ENCODE results near the gene LMNTD2.

LMNTD2 gene

GRCh38 chr11:507727-508515 lies 52.6 kb downstream of the LMNTD2 start:
- peaks cover 29% of the 10 kb centered on the region for H3K4me1 ChIP-seq (ENCODE audit: control insufficient read depth, insufficient read depth, low read length)
- peak overlapping the region; percentile 90 for H3K4me3 ChIP-seq (ENCODE audit: low read length)
- H3K9me3 ChIP-seq (replicated peaks; ENCODE audit: low read length): no peaks in the 10 kb centered on the region
- peaks cover 22% of the 10 kb centered on the region for H3K36me3 ChIP-seq (ENCODE audit: insufficient read depth, low read length)
- no peaks in the 10 kb centered on the region for H3K27me3 ChIP-seq (ENCODE audit: control insufficient read depth, insufficient read depth, low read length)
- peak overlapping the region; percentile 99 for H3K9ac ChIP-seq (ENCODE audit: low read depth, low read length)
- H3K4me2 ChIP-seq (ENCODE audit: low read length): peak overlapping the region; percentile 99

DNA sequence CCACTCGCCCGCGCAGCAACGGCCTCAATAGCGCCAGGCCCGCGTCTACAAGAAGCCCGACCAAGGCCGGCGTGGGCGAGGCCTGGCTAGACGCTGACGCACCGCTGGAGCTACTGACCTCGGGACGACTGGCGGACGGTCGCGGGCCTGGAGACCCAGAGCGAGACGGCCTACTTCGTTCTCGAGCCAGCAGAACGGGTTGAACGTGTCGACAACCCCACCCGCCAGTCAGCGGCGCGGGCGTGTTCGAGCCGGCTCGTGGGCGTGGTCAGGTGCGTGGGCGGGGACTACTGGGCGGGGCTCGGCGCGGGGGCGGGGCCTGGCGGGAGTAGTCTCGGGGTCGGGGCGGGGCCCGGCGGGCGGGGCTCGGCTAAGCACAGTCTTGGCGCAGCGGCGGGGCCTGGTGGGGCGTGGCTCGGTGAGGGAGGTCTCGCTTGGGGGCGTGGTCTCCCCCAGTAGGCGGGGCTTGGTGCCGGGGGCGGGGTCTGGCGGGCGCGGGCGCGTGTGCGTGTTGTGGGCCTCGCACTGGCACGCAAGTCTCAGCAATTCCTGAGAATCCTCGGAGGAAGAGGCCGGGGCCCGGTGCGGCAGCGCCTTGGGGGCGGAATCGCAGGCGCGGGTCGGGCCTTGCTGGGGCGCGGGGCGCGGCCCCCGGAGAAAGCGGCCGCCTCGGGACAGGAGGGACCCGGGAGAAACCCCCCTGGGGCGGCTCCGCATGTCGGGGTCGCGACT lies 53.4 kb downstream of the LMNTD2 start, which contains the start of gene RNH1:
Gene RNH1 (minus strand): TSS at position 248 of the 732 bp plus-strand sequence. CDS start 5,080 bp downstream, outside the sequence.
- Histone ChIP-seq H3K27me3 (ENCODE audit: control insufficient read depth, insufficient read depth, low read length) (no peaks in the 10 kb centered on the region), H3K4me1 (ENCODE audit: control insufficient read depth, insufficient read depth, low read length) (peaks cover 36% of the 10 kb centered on the region), H3K36me3 (ENCODE audit: insufficient read depth, low read length) (peaks cover 17% of the 10 kb centered on the region), H3K9ac (ENCODE audit: low read depth, low read length) (peak within 1 kb of the TSS; percentile 99), H3K9me3 (replicated peaks; ENCODE audit: low read length) (no peaks in the 10 kb centered on the region), H3K4me2 (ENCODE audit: low read length) (peak within 1 kb of the TSS; percentile 99), H3K4me3 (ENCODE audit: low read length) (peak within 1 kb of the TSS; percentile 90)

DNA sequence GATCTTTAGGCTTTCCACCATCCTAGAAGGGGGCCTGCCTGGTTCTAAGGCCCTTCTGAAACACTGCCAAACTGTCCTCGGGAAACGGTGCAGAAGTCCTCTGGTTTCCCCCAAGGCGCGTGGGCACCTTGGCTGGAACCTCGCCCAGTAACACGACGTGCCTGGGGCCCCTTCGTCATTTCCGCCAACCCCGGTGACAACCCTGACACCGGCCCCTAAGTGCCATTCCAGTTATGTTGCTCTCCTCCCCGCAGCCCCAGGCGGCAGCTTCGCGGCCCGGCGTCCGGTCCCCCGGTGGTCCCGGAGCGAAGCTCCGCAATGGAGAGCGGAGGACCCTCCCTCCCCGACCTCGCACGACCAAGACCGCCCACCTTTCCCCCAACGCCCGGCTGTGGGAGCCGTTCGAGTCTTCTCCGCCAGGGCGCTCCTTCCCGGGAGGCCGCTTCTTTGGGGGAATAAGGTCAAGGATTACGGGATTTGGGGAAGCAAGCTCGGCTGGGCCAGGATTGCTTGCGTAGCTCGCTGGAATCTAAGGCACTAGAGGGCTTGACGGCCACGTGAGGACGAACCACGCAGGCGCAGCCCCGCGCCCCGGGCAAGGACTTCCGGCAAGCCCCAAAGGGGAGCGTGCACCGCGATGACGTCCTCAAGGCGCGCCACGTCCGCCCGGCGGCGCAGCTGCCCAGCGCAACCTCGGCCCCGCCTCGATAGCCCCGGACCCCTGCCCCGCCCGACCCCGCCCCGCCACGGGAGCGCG lies 54.1 kb downstream of the LMNTD2 start:
- Histone ChIP-seq H3K27me3 (ENCODE audit: control insufficient read depth, insufficient read depth, low read length) (no peaks in the 10 kb centered on the region), H3K36me3 (ENCODE audit: insufficient read depth, low read length) (peaks cover 22% of the 10 kb centered on the region), H3K4me1 (ENCODE audit: control insufficient read depth, insufficient read depth, low read length) (peaks cover 39% of the 10 kb centered on the region), H3K4me2 (ENCODE audit: low read length) (peak overlapping the region; percentile 96), H3K9ac (ENCODE audit: low read depth, low read length) (peak overlapping the region; percentile 99), H3K4me3 (ENCODE audit: low read length) (peak overlapping the region; percentile 88), H3K9me3 (replicated peaks; ENCODE audit: low read length) (no peaks in the 10 kb centered on the region)

GRCh38 chr11:504994-505344 lies 55.6 kb downstream of the LMNTD2 start:
- peaks cover 39% of the 10 kb centered on the region for H3K4me1 ChIP-seq (ENCODE audit: control insufficient read depth, insufficient read depth, low read length)
- no peaks in the 10 kb centered on the region for H3K27me3 ChIP-seq (ENCODE audit: control insufficient read depth, insufficient read depth, low read length)
- no peaks in the 10 kb centered on the region for H3K9me3 ChIP-seq (replicated peaks; ENCODE audit: low read length)
- peaks cover 31% of the 10 kb centered on the region for H3K36me3 ChIP-seq (ENCODE audit: insufficient read depth, low read length)
- peak overlapping the region; percentile 99 for H3K9ac ChIP-seq (ENCODE audit: low read depth, low read length)
- peak overlapping the region; percentile 88 for H3K4me3 ChIP-seq (ENCODE audit: low read length)
- H3K4me2 ChIP-seq (ENCODE audit: low read length): peak overlapping the region; percentile 96

Small RNA genes lying within 50 kb of the gene (small RNA-seq; reads per million reads assigned to genes)
- 97.8 reads per million, percentile 97 among the genes with 10 or more reads in this experiment for gene MIR210

Data from skeletal muscle satellite cell (primary cell).